ENCODE data around the gene B4GAT1. TPM values are rescaled to one million over a fixed set of nuclear protein-coding genes. Genes with fewer than 3 reads are reported as not detected.

The B4GAT1 gene
- polyA plus RNA-seq, 1 of the 3 experiments (the other 2 are of a cell fraction): 26.4 TPM

GRCh38 chr11:66302656-66303055, 44.8 kb downstream of the B4GAT1 start:
- Histone ChIP-seq H3K4me2 (no peak overlapping the region), H3K9me2 (no peaks in the 10 kb centered on the region), H3K27ac (ENCODE audit: low read depth in 2 of 2, low read length in 1 of 2) (no peak overlapping the region), H3K36me3 (replicated peaks in 1 of 2; ENCODE audit: control insufficient read depth in 1 of 2, insufficient read depth in 2 of 2, low read length in 1 of 2) (no peaks in the 10 kb centered on the region), H3K79me2 (ENCODE audit: insufficient read depth) (no peaks in the 10 kb centered on the region), H3K9me3 (no peaks in the 10 kb centered on the region), H2AFZ (ENCODE audit: low read depth) (no peak overlapping the region), H4K20me1 (ENCODE audit: insufficient read depth) (no peaks in the 10 kb centered on the region), H3K9ac (no peak overlapping the region), H3K27me3 (ENCODE audit: insufficient read depth) (no peaks in the 10 kb centered on the region), H3F3A (replicated peaks; ENCODE audit: insufficient read depth) (no peaks in the 10 kb centered on the region), H3K4me1 (ENCODE audit: control insufficient read depth in 1 of 2, insufficient read depth in 2 of 2, low read depth in 1 of 2, low read length in 1 of 2) (no peaks in the 10 kb centered on the region), H3K4me3 (ENCODE audit: low read depth in 2 of 2, low read length in 1 of 2) (no peak overlapping the region)
- 78% methylated on average over 12 of the region's 12 CpGs for WGBS (ENCODE audit: low lambda C conversion rate)
- DNase-seq: no peak
- TF ChIP-seq FOXM1 (IDR thresholded peaks at IDR 0.05; ENCODE audit: low read depth) (no peak), NRF1 (IDR thresholded peaks at IDR 0.05; ENCODE audit: low read depth, low read length) (no peak), ELF1 (IDR thresholded peaks at IDR 0.05) (no peak), CHD2 (IDR thresholded peaks at IDR 0.05; ENCODE audit: low read length, partially characterized antibody) (no peak), RAD21 (IDR thresholded peaks at IDR 0.05; ENCODE audit: low read length) (no peak), RCOR1 (IDR thresholded peaks at IDR 0.05; ENCODE audit: low read length) (no peak), EP300 (IDR thresholded peaks at IDR 0.05; ENCODE audit: borderline replicate concordance in 1 of 2, low read depth in 1 of 2, low read length in 1 of 2) (no peak), EZH2phosphoT487 (IDR thresholded peaks at IDR 0.05; ENCODE audit: borderline replicate concordance, low read depth) (no peak), SMC3 (IDR thresholded peaks at IDR 0.05; ENCODE audit: low read depth, low read length) (no peak), IRF3 (IDR thresholded peaks at IDR 0.05; ENCODE audit: low read depth, low read length) (no peak), SIN3A (IDR thresholded peaks at IDR 0.05; ENCODE audit: borderline replicate concordance, low read depth, low read length) (no peak), POLR2AphosphoS5 (IDR thresholded peaks at IDR 0.05; ENCODE audit: low read depth, low read length) (no peak)
- POLR2A ChIA-PET: no interaction called here
- CTCF ChIA-PET: interaction anchor here (1.0 to 7.8 kb wide), 2 partner anchors 9 to 26 kb away, joined by 3 to 84 read pairs; no protein-coding TSS in a partner anchor

GRCh38 chr11:66299186-66299585, 48.2 kb downstream of the B4GAT1 start:
- no peaks in the 10 kb centered on the region for H3K4me1 ChIP-seq (ENCODE audit: control insufficient read depth in 1 of 2, insufficient read depth in 2 of 2, low read depth in 1 of 2, low read length in 1 of 2)
- H3K36me3 ChIP-seq (replicated peaks in 1 of 2; ENCODE audit: control insufficient read depth in 1 of 2, insufficient read depth in 2 of 2, low read length in 1 of 2): no peaks in the 10 kb centered on the region
- no peak overlapping the region for H3K9ac ChIP-seq
- WGBS (ENCODE audit: low lambda C conversion rate): 56% methylated on average over 3 of the region's 3 CpGs
- H2AFZ ChIP-seq (ENCODE audit: low read depth): no peak overlapping the region
- no peak for DNase-seq
- H3F3A ChIP-seq (replicated peaks; ENCODE audit: insufficient read depth): no peaks in the 10 kb centered on the region
- H3K9me2 ChIP-seq: no peaks in the 10 kb centered on the region
- ChIA-PET POLR2A (interaction anchor here (0.8 to 1.2 kb wide), 2 partner anchors 10 to 14 kb away, joined by 3 to 6 read pairs; partner anchors contain the start of gene YIF1A), CTCF (interaction anchor here (1.0 to 7.8 kb wide), 5 partner anchors 10 to 36 kb away, joined by 3 to 84 read pairs (median 3); partner anchors contain the start of genes RIN1 and YIF1A)
- no peak overlapping the region for H3K27ac ChIP-seq (ENCODE audit: low read depth in 2 of 2, low read length in 1 of 2)
- H3K4me2 ChIP-seq: no peak overlapping the region
- H3K79me2 ChIP-seq (ENCODE audit: insufficient read depth): no peaks in the 10 kb centered on the region
- no peaks in the 10 kb centered on the region for H4K20me1 ChIP-seq (ENCODE audit: insufficient read depth)
- no peaks in the 10 kb centered on the region for H3K9me3 ChIP-seq
- no peak overlapping the region for H3K4me3 ChIP-seq (ENCODE audit: low read depth in 2 of 2, low read length in 1 of 2)
- H3K27me3 ChIP-seq (ENCODE audit: insufficient read depth): no peaks in the 10 kb centered on the region
- no peak for TF ChIP-seq EZH2phosphoT487 (IDR thresholded peaks at IDR 0.05; ENCODE audit: borderline replicate concordance, low read depth)
- no peak for TF ChIP-seq TEAD4 (IDR thresholded peaks at IDR 0.05; ENCODE audit: borderline replicate concordance, insufficient read depth)
- no peak for TF ChIP-seq REST (IDR thresholded peaks at IDR 0.05; ENCODE audit: low read depth, low read length)
- TF ChIP-seq NFIC (IDR thresholded peaks at IDR 0.05; ENCODE audit: borderline replicate concordance): no peak
- no peak for TF ChIP-seq NRF1 (IDR thresholded peaks at IDR 0.05; ENCODE audit: low read depth, low read length)
- TF ChIP-seq USF1 (IDR thresholded peaks at IDR 0.05; ENCODE audit: borderline replicate concordance, low read depth): no peak
- TF ChIP-seq FOXM1 (IDR thresholded peaks at IDR 0.05; ENCODE audit: low read depth): no peak
- TF ChIP-seq RFX5 (IDR thresholded peaks at IDR 0.05; ENCODE audit: low read length): no peak
- no peak for TF ChIP-seq POLR2AphosphoS5 (IDR thresholded peaks at IDR 0.05; ENCODE audit: low read depth, low read length)
- no peak for TF ChIP-seq MEF2A (IDR thresholded peaks at IDR 0.05; ENCODE audit: borderline replicate concordance, low read depth)
- TF ChIP-seq SMC3 (IDR thresholded peaks at IDR 0.05; ENCODE audit: low read depth, low read length): no peak
- no peak for TF ChIP-seq CHD2 (IDR thresholded peaks at IDR 0.05; ENCODE audit: low read length, partially characterized antibody)
- TF ChIP-seq GABPA (IDR thresholded peaks at IDR 0.05; ENCODE audit: low read depth): no peak
- no peak for TF ChIP-seq TCF12 (IDR thresholded peaks at IDR 0.05)
- no peak for TF ChIP-seq PBX3 (IDR thresholded peaks at IDR 0.05)
- no peak for TF ChIP-seq MAX (IDR thresholded peaks at IDR 0.05; ENCODE audit: low read depth)

Data from SK-N-SH (cell line).